Breast epithelium (tissue), 3 donors: Measurements from ENCODE around the gene RAX.

Source experiments
- POLR2A ChIP-seq: fragments of 450-650 bp; IDR thresholded peaks from one replicate; pipeline ENCODE4 v1.6.1; 2016; ENCODE audit warnings: antibody characterized with exemption, mild to moderate bottlenecking, moderate library complexity
- POLR2AphosphoS5 ChIP-seq, 3 donors: sonication (generic); formaldehyde crosslinking; IDR thresholded peaks; one replicate each; pipeline ENCODE4 v1.6.1; 2017; ENCODE audit warnings: antibody characterized with exemption in 3 of 3

DNA sequence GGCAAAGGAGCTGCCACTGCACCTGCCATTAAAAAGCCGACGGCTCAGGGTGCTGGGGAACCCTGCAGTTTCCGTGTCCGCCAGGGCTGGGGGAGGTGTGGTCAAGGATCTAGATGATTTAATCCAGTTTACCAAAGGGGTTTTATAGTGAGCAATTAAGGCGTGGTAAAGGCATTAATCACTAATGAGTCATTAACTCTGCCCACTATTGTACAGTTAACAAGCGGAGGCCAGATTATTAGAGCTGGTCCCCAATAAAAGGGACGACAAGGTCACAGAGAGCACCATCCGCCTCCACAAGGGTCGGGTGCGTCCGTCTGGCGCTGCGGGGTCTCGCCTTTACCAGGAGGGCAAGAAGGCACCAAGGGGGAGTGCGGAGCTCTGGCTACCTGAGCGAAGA, 9.6 kb downstream of the RAX start:
- TF ChIP-seq POLR2AphosphoS5 (IDR thresholded peaks at IDR 0.05): no peak
- no peak for TF ChIP-seq POLR2A
